Measurements from ENCODE around the gene PJVK. TPM values are rescaled to one million over a fixed set of nuclear protein-coding genes. Genes with fewer than 3 reads are reported as not detected.

PJVK gene
- total RNA-seq, 2 donors from 2014 or later: 4.2 TPM; not detected in 1

DNA sequence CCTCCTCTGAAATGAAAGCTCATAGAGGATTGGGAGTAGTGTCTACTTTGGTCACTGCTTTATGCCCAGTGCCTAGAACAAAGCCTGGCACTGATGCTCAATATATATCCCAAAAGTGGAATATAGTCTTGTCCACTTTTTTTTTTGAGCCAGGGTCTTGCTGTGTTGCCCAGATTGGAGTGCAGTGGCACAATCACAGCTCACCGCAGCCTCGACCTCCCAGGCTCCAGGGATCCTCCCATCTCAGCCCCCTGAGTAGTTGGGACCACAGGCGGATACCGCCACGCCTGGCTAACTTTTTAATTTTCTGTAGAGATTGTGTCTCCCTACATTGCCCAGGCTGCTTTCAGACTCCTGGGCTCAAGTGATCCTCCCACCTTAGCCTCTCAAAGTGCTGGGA lies 23.4 kb downstream of the PJVK start:
- ATAC-seq: no peak
- no peaks in the 10 kb centered on the region for H3K36me3 ChIP-seq (replicated peaks in 1 of 2; ENCODE audit: insufficient read depth in 1 of 2, low read depth in 2 of 2)
- intact Hi-C loops (cut with DNase I): no loop called here
- H3K27me3 ChIP-seq: no peaks in the 10 kb centered on the region
- H3K4me3 ChIP-seq: no peak overlapping the region
- TF ChIP-seq POLR2A (IDR thresholded peaks at IDR 0.05): no peak
- TF ChIP-seq, protein P1, sequence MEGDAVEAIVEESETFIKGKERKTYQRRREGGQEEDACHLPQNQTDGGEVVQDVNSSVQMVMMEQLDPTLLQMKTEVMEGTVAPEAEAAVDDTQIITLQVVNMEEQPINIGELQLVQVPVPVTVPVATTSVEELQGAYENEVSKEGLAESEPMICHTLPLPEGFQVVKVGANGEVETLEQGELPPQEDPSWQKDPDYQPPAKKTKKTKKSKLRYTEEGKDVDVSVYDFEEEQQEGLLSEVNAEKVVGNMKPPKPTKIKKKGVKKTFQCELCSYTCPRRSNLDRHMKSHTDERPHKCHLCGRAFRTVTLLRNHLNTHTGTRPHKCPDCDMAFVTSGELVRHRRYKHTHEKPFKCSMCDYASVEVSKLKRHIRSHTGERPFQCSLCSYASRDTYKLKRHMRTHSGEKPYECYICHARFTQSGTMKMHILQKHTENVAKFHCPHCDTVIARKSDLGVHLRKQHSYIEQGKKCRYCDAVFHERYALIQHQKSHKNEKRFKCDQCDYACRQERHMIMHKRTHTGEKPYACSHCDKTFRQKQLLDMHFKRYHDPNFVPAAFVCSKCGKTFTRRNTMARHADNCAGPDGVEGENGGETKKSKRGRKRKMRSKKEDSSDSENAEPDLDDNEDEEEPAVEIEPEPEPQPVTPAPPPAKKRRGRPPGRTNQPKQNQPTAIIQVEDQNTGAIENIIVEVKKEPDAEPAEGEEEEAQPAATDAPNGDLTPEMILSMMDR (IDR thresholded peaks at IDR 0.05): no peak
- H3K4me1 ChIP-seq: peaks cover 10% of the 10 kb centered on the region
- H3K9me3 ChIP-seq: no peaks in the 10 kb centered on the region
- 98 to 100% methylated on average over 5 of the region's 5 CpGs for WGBS, 2 donors
- no peak for DNase-seq
- no peak overlapping the region for H3K27ac ChIP-seq

DNA sequence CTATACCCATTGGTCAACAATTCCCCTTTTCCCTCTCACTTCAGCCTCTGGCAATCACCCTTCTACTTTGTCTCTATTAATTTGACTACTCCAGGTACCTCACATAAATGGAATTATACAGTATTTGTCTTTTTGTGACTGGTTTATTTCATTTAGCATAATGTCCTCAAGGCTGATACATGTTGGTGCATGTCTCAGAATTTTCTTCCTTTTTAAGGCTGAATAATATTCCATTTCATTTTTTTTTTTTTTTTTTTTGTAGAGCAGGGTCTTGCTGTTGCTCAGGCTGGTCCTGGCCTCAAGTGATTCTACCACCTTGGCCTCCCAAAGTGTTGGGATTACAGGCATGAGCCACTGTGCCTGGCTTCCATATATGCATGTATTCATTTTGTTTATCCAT lies 25.3 kb downstream of the PJVK start:
- H3K9me3 ChIP-seq: no peaks in the 10 kb centered on the region
- H3K4me1 ChIP-seq: peaks cover 19% of the 10 kb centered on the region
- intact Hi-C loops (cut with DNase I): no loop called here
- TF ChIP-seq, protein P1 (IDR thresholded peaks at IDR 0.05): no peak
- no peak for TF ChIP-seq POLR2A (IDR thresholded peaks at IDR 0.05)
- H3K27ac ChIP-seq: no peak overlapping the region
- H3K36me3 ChIP-seq (replicated peaks in 1 of 2; ENCODE audit: insufficient read depth in 1 of 2, low read depth in 2 of 2): no peaks in the 10 kb centered on the region
- H3K27me3 ChIP-seq: no peaks in the 10 kb centered on the region
- no peak for ATAC-seq
- no peak overlapping the region for H3K4me3 ChIP-seq
- DNase-seq: no peak

DNA sequence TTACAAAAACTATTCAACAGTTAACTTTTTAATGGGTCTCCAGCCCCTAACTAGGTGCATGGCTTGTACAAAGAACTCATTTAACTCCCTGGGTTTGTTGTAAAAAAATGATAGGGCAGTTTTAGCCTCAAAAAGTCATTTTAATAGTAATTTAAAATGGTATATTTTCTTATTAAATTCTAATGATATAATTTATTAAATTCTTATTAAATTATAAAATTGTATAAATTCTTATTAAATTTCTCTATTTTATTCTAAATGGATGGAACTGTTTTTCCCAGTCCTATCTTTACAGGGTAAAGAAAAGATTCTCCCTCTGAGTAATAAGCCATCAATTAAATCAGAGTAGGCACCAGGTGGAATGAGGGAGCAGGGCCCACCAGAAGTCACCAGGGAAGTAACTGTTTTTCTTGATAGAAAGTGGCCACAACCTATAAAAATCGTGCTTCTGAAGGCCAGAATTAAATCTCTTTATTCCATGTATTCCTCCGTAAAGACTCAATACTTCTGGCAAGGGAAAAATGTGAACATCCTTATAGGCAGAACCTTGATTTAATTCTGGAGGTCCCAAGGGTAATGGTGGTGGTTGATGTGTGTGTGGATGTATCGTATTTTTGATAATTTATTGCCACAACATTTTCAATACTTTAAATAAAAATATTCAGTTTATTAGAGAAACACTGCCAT lies 26.4 kb downstream of the PJVK start:
- Histone ChIP-seq H3K9me3 (no peaks in the 10 kb centered on the region), H3K27ac (peak overlapping the region in 3 of 4 donors; percentile 92 to 98 (median 98)), H3K4me3 (peak overlapping the region; percentile 60 to 63), H3K27me3 (no peaks in the 10 kb centered on the region), H3K4me1 (peaks cover 30% of the 10 kb centered on the region), H3K36me3 (replicated peaks in 1 of 2; ENCODE audit: insufficient read depth in 1 of 2, low read depth in 2 of 2) (no peaks in the 10 kb centered on the region)
- no peak for DNase-seq
- intact Hi-C loops (cut with DNase I): no loop called here
- WGBS, 2 donors: 16 to 17% methylated on average over 3 of the region's 3 CpGs
- no peak for ATAC-seq
- no peak for TF ChIP-seq POLR2A (IDR thresholded peaks at IDR 0.05)
- TF ChIP-seq, protein P1 (IDR thresholded peaks at IDR 0.05): no peak

DNA sequence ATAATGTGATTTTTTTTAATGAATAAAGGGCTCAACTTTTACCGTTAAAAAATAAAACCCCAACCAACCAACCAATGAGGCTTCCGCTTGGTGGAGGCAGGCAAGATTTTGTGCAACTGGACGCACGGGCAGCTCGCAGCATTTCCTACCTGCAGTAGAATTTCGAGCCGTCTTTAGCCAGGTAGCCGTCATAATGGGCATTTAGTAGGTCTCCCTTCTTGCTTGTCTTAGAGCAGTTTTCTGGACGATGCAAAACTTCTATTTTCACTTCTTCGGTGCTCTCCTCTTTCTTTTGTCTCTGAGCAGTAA lies 26.9 kb downstream of the PJVK start:
- intact Hi-C loops (cut with DNase I): no loop called here
- H3K36me3 ChIP-seq (replicated peaks in 1 of 2; ENCODE audit: insufficient read depth in 1 of 2, low read depth in 2 of 2): no peaks in the 10 kb centered on the region
- TF ChIP-seq, protein P1 (IDR thresholded peaks at IDR 0.05): no peak
- TF ChIP-seq POLR2A (IDR thresholded peaks at IDR 0.05): no peak
- DNase-seq (peak in 3 of 4 donors; percentile 18 to 27 (median 18)), ATAC-seq (no peak)
- no peaks in the 10 kb centered on the region for H3K9me3 ChIP-seq
- no peaks in the 10 kb centered on the region for H3K27me3 ChIP-seq
- H3K4me3 ChIP-seq: peak overlapping the region; percentile 60 to 63
- 1% methylated on average over 10 of the region's 10 CpGs for WGBS, 2 donors
- H3K4me1 ChIP-seq: peaks cover 35% of the 10 kb centered on the region
- peak overlapping the region; percentile 92 to 98 (median 96) for H3K27ac ChIP-seq

Measured in body of pancreas (tissue), 4 donors.